RPMI8226 (cell line): Measurements from ENCODE around the gene LRRC34.

Experiments
- DNase-seq: peaks from one replicate; pipeline ENCODE4 v3.0.0-alpha.2; 2015

Gene LRRC34

GRCh38 chr3:169764882-169765612 is 47.7 kb downstream of the LRRC34 start, which contains the start of gene TERC:
Gene TERC, minus strand, starts transcription at chr3:169765060.
- peak; percentile 85 for DNase-seq

DNA sequence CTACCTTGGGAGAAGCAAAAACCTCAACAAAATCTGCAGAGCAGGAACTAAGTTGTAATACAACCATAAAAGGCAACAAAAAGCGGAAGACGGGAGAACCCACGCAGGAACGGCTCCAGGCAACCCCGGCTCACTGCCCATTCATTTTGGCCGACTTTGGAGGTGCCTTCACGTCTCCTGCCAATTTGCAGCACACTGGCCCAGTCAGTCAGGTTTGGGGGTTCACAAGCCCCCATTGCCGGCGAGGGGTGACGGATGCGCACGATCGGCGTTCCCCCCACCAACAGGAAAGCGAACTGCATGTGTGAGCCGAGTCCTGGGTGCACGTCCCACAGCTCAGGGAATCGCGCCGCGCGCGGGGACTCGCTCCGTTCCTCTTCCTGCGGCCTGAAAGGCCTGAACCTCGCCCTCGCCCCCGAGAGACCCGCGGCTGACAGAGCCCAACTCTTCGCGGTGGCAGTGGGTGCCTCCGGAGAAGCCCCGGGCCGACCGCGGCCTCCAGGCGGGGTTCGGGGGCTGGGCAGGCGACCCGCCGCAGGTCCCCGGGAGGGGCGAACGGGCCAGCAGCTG is 48.3 kb downstream of the LRRC34 start:
- peak; percentile 55 for DNase-seq

GRCh38 chr3:169760479-169760878 is 52.2 kb downstream of the LRRC34 start:
- DNase-seq: no peak

DNA sequence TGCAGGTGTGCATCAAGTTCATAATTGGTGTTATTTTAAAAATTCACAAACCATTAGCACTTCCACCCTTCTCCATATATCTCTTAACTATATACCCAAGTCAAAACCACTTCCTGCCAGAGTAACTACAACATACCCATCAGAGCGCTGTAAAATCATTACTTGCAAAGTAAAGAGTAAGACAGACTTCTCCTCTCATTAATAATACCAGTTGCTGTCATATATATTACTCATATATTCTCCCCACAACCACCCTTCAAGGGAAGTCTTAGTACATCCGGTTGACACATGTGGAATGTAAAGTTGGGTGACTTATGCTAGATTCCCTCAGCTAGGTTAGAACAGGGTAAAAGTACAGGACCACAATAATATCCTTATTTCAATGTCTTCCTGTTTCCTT is 53.4 kb downstream of the LRRC34 start:
- no peak for DNase-seq

GRCh38 chr3:169758359-169758994 is 54.2 kb downstream of the LRRC34 start:
- no peak for DNase-seq

GRCh38 chr3:169755488-169755887 is 57.2 kb downstream of the LRRC34 start:
- DNase-seq: no peak

DNA sequence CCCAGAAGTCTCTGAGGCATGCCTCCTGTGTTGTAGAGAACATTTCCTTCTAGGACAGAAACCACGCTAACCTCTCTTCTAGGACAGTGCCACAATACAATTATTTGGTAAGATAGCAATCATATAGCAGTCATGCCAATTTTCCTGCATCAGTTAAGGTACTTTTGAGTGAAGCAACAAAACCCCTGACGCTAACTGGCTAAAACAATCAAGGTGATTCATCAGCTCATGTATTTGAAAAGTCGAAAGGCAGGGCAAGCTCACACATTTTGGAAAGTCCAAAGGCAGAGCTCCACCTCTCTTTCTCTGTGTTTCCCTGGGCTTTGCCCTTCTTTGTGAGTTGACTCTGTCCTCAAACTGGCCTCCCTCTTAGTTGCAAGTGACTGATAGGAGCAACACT is 58.0 kb downstream of the LRRC34 start:
- DNase-seq: no peak

DNA sequence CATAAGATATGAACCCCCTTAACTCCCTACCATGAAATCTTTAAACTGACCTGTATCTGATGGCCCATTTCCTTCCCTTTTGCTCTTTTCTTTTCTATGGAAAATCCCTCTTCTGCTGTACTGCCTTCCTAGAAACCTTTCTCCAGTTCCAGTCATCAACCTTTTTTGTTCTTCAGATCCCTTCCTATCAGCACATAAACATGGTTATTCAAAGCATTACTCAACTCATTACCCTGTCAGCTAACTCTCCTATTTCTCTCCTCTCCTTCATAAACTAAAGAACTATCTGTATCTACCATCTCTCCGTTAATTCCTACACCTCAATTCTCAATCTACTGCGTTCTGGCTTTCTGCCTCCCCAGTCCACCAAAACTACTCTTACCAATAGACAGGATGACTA is 60.8 kb downstream of the LRRC34 start:
- DNase-seq: no peak

GRCh38 chr3:169750665-169751064 is 62.0 kb downstream of the LRRC34 start:
- no peak for DNase-seq

GRCh38 chr3:169748670-169749069 is 64.0 kb downstream of the LRRC34 start:
- DNase-seq: no peak

DNA sequence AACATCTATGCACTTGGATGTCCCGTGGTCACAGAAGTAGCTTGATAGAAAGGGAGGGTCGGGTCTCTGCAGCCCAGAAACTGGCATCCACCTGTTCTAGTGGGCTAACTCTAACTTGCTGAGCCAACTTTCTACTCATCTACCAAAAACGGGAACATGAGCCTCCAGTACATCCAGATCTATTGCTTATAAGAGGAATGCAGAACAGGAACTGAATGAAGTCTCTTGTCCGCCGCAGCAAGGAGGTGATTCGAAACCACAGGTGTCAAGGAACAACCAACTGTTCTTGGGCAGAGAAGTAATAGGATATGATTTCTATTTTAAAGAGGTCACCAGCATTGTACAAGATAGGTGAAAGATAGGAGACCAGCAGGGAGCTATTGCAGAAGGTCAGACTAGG is 65.8 kb downstream of the LRRC34 start:
- DNase-seq: peak; percentile 67

DNA sequence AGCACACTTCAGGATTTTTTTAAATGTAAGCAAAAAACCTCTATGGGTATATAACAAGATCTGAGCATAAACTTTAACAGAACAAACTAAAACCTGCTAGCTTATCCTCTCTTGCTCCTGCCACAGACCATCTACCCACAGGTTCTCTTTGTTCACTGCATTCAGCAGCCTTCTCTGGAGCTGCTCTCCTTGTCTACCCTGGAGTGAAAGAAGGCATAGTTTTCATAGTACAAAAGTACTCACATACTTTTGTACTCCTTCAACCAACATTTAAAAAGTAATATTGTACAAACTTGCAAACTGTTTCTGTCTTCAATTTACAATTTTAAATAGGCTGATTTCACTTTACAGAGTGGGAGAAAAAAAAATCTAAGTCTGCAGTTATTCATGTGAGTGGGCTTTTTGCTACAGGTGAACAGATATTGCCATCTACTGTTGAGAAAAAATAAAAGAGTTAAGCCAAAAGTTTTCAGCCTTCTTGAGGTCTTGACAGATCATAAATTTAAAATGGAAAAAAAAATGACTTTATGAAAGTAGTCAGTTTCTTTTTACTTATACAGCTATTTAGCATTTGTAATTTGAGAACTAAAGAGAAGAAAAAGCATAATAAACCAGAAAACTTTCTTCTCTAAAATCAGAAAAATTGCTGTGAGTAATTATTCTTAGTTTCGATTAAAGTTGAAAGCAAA is 68.2 kb downstream of the LRRC34 start:
- DNase-seq: peak; percentile 33
